ENCODE data around the gene NME3.

NME3 gene

GRCh38 chr16:1766701-1767100, 4.6 kb downstream of the NME3 start:
- TF ChIP-seq CTCF (IDR thresholded peaks at IDR 0.05; ENCODE audit: low read depth, low read length) = no peak
- no peak for DNase-seq (ENCODE audit: extremely low read depth, low read depth)

GRCh38 chr16:1766231-1766630, 5.1 kb downstream of the NME3 start:
- no peak for DNase-seq (ENCODE audit: extremely low read depth, low read depth)
- TF ChIP-seq CTCF (IDR thresholded peaks at IDR 0.05; ENCODE audit: low read depth, low read length) = no peak

GRCh38 chr16:1765826-1766225, 5.5 kb downstream of the NME3 start:
- no peak for DNase-seq (ENCODE audit: extremely low read depth, low read depth)
- TF ChIP-seq CTCF (IDR thresholded peaks at IDR 0.05; ENCODE audit: low read depth, low read length) = no peak

- DNase-seq (ENCODE audit: extremely low read depth, low read depth) = no peak
- no peak for TF ChIP-seq CTCF (IDR thresholded peaks at IDR 0.05; ENCODE audit: low read depth, low read length)
Measured at GRCh38 chr16:1764971-1765370, 6.4 kb downstream of the NME3 start.

- no peak for DNase-seq (ENCODE audit: extremely low read depth, low read depth)
- peak; percentile 29 for TF ChIP-seq CTCF (IDR thresholded peaks at IDR 0.05; ENCODE audit: low read depth, low read length)
Measured at GRCh38 chr16:1763521-1764511, 7.5 kb downstream of the NME3 start.

GRCh38 chr16:1762879-1763520, 8.3 kb downstream of the NME3 start:
- no peak for TF ChIP-seq CTCF (IDR thresholded peaks at IDR 0.05; ENCODE audit: low read depth, low read length)
- no peak for DNase-seq (ENCODE audit: extremely low read depth, low read depth)

Data from AG09319 (cell line).